Measurements from ENCODE around the gene RABGAP1L. TPM values are rescaled to one million over a fixed set of nuclear protein-coding genes. Genes with fewer than 3 reads are reported as not detected.

Gene RABGAP1L
- total and polyA plus RNA-seq, 2 of the 8 experiments (the other 6 are each of a cell fraction or from before 2014, with no cell fraction given): 33.3 to 156 TPM

DNA sequence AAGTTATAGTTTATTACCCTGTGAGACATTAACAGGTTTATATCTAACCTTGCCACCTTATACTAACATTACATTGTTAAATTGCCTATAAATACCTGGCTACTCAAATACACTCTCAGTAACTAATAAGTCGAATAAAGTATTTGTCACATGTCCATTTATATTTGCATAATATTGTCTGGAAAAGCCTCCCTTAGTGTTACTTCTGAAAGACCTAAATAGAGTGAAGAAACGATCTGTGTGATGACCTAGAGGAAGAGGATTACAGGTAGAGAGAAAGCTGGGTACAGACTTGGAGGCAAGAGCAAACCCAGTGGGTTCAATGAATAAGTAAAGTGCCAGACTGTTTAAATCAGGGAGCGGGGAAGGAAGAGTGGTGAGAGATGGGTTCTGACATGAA, 837.7 kb downstream of the RABGAP1L start:
- Histone ChIP-seq H2BK5ac (ENCODE audit: low read depth, low read length) (no peak overlapping the region), H3K56ac (replicated peaks; ENCODE audit: insufficient read length, low read depth, low read length) (no peak overlapping the region), H3K14ac (ENCODE audit: insufficient read length) (no peak overlapping the region), H2BK120ac (replicated peaks; ENCODE audit: low read depth, low read length) (no peak overlapping the region), H3K79me2 (ENCODE audit: control insufficient read depth in 1 of 2, insufficient read depth in 2 of 2, low read length in 2 of 2) (peaks cover 20% of the 10 kb centered on the region in 2 experiments), H3K18ac (ENCODE audit: extremely low read depth, low read length) (no peak overlapping the region), H3K27me3 (replicated peaks in 1 of 4; ENCODE audit: control insufficient read depth in 3 of 4, extremely low read depth in 1 of 4, insufficient read depth in 3 of 4, low read length in 3 of 4) (no peaks in the 10 kb centered on the region), H3K9me3 (ENCODE audit: insufficient read depth in 2 of 2, low read depth in 1 of 2, low read length in 1 of 2) (no peaks in the 10 kb centered on the region), H4K20me1 (replicated peaks in 1 of 2; ENCODE audit: control insufficient read depth in 1 of 2, insufficient read depth in 2 of 2, low read length in 2 of 2) (peaks cover 0 to 3% of the 10 kb centered on the region in 2 experiments), H3K79me1 (ENCODE audit: low read depth, low read length) (no peaks in the 10 kb centered on the region), H3K36me3 (ENCODE audit: control insufficient read depth in 2 of 4, insufficient read depth in 4 of 4, low read length in 3 of 4) (peaks cover 0 to 19% (median 5%) of the 10 kb centered on the region in 4 experiments; a peak in 3 of 8 replicates), H3K4me1 (replicated peaks in 1 of 4; ENCODE audit: control insufficient read depth in 3 of 4, insufficient read depth in 4 of 4, low read length in 3 of 4) (peaks cover 0 to 4% (median 0%) of the 10 kb centered on the region in 4 experiments; a peak in 1 of 7 replicates), H3K23me2 (ENCODE audit: low read depth, low read length) (peaks cover 5% of the 10 kb centered on the region), H3K4me3 (ENCODE audit: extremely low read depth in 1 of 4, insufficient read depth in 2 of 4, low read depth in 3 of 4, low read length in 4 of 4) (no peak overlapping the region), H3K4ac (replicated peaks; ENCODE audit: insufficient read length, low read depth, low read length) (no peak overlapping the region), H2AK5ac (ENCODE audit: low read depth, low read length) (no peak overlapping the region), H4K8ac (ENCODE audit: extremely low read depth, insufficient read depth, low read length) (no peak overlapping the region), H2BK20ac (ENCODE audit: low read length) (no peak overlapping the region), H4K91ac (replicated peaks; ENCODE audit: insufficient read length, low read length) (no peak overlapping the region), H3K27ac (ENCODE audit: low read depth, low read length) (no peak overlapping the region), H3K9ac (replicated peaks in 1 of 4; ENCODE audit: extremely low read depth in 1 of 4, low read depth in 3 of 4, low read length in 3 of 4) (no peak overlapping the region), H2AFZ (ENCODE audit: low read length) (no peak overlapping the region), H3K23ac (ENCODE audit: insufficient read length) (no peak overlapping the region), H3K4me2 (ENCODE audit: insufficient read depth in 1 of 2, low read depth in 2 of 2, low read length in 2 of 2) (no peak overlapping the region), H4K5ac (ENCODE audit: insufficient read length, low read depth, low read length) (no peak overlapping the region), H2BK15ac (ENCODE audit: low read length) (no peak overlapping the region), H2BK12ac (ENCODE audit: low read depth, low read length) (no peak overlapping the region)
- FAIRE-seq (no peak), DNase-seq (ENCODE audit: low read depth in 1 of 2, low spot score in 2 of 2) (no peak)
- WGBS, 2 experiments (ENCODE audit: extremely low coverage in 1 of 2, insufficient coverage in 1 of 2, insufficient read length in 1 of 2, insufficient replicate concordance in 2 of 2, low coverage in 1 of 2, low lambda C conversion rate in 2 of 2, missing lambda C conversion rate in 1 of 2): 88% methylated on average over 3 of the region's 3 CpGs; no CpG with 5 or more reads in 1 of the 2 experiments
- CTCF ChIA-PET (ENCODE audit: partially characterized antibody): interaction anchor here (0.6 to 3.1 kb wide), 7 partner anchors 8 to 373 kb away, joined by 3 to 27 read pairs (median 3); no protein-coding TSS in a partner anchor
- POLR2A ChIA-PET (ENCODE audit: partially characterized antibody): interaction anchor here (1.0 to 4.5 kb wide), 6 partner anchors 15 to 226 kb away, joined by 3 to 66 read pairs (median 17); partner anchors contain the start of gene MRPS14
- TF ChIP-seq, protein P1, sequence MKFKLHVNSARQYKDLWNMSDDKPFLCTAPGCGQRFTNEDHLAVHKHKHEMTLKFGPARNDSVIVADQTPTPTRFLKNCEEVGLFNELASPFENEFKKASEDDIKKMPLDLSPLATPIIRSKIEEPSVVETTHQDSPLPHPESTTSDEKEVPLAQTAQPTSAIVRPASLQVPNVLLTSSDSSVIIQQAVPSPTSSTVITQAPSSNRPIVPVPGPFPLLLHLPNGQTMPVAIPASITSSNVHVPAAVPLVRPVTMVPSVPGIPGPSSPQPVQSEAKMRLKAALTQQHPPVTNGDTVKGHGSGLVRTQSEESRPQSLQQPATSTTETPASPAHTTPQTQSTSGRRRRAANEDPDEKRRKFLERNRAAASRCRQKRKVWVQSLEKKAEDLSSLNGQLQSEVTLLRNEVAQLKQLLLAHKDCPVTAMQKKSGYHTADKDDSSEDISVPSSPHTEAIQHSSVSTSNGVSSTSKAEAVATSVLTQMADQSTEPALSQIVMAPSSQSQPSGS (IDR thresholded peaks at IDR 0.05; ENCODE audit: low read length): no peak
- TF ChIP-seq SP2 (IDR thresholded peaks at IDR 0.05; ENCODE audit: low read length) (no peak), HDAC2 (IDR thresholded peaks at IDR 0.05; ENCODE audit: borderline replicate concordance in 1 of 2, low read depth in 2 of 2, low read length in 2 of 2) (no peak), NANOG (IDR thresholded peaks at IDR 0.05; ENCODE audit: insufficient read depth, low read depth, low read length, poor library complexity, severe bottlenecking) (no peak), USF2 (IDR thresholded peaks at IDR 0.05; ENCODE audit: low read length) (no peak), CHD1 (IDR thresholded peaks at IDR 0.05; ENCODE audit: low read depth, low read length) (no peak), MAFK (IDR thresholded peaks at IDR 0.05; ENCODE audit: low read depth, low read length) (no peak), TAF7 (optimal IDR thresholded peaks at IDR 0.05; ENCODE audit: borderline replicate concordance, low read depth, low read length) (peak; percentile 20), POLR2A (IDR thresholded peaks at IDR 0.05; ENCODE audit: control extremely low read depth in 1 of 2, low read depth in 2 of 2, low read length in 2 of 2) (peak in 1 of 2 experiments; percentile 34; a peak in 1 of 3 replicates), RAD21 (IDR thresholded peaks at IDR 0.05 in 1 of 2, conservative IDR thresholded peaks at IDR 0.05 in 1 of 2; ENCODE audit: low read depth in 2 of 2, low read length in 2 of 2) (no peak)

All from H1 (cell line).